PC-3 (cell line): ENCODE data around the gene PAX2. TPM values are rescaled to one million over a fixed set of nuclear protein-coding genes. Genes with fewer than 3 reads are reported as not detected.

Experiments
- ATAC-seq: fragments of 200-7000 bp; cut with Tn5 transposase; 2 replicates; pipeline ENCODE4 v1.9.1; 2020; ENCODE audit warnings: mild to moderate bottlenecking, moderate library complexity
- BruUV-seq: library from RNA; stranded (reverse); fragments of 400-500 nt; replicated peaks from 2 replicates; lab custom pipeline; 2021; lab: Mats Ljungman, UMichigan
- CTCF ChIA-PET: fragments of 300-600 bp; sonication (Branson Sonifier 250); formaldehyde crosslinking; loops from one replicate; lab custom pipeline; 2022; ENCODE audit warnings: antibody characterized with exemption; lab: Charles Lee
- POLR2A ChIA-PET: fragments of 300-600 bp; sonication (Branson Sonifier 250); formaldehyde crosslinking; loops from one replicate; lab custom pipeline; 2022; ENCODE audit warnings: antibody characterized with exemption; ENCODE audit not compliant: unreplicated experiment; lab: Charles Lee
- DNase-seq: peaks from one replicate; pipeline ENCODE4 v3.0.0-alpha.2; 2015
- H2AFZ ChIP-seq: fragments of 300-600 bp; sonication (generic); 2 replicates; pipeline ENCODE4 v1.6.0; 2016; ENCODE audit warnings: antibody characterized with exemption, low read length
- H3F3A ChIP-seq: fragments of 300-600 bp; sonication (generic); one replicate; pipeline ENCODE4 v1.6.0; 2017; ENCODE audit warnings: antibody characterized with exemption, low read length, control low read depth, mild to moderate bottlenecking; ENCODE audit not compliant: unreplicated experiment
- H3K27ac ChIP-seq: fragments of 300-600 bp; sonication (generic); 2 replicates; pipeline ENCODE4 v1.5.1; 2016; ENCODE audit warnings: mild to moderate bottlenecking, low read length
- H3K27me3 ChIP-seq: fragments of 300-600 bp; sonication (generic); 2 replicates; pipeline ENCODE4 v1.6.1; 2016; ENCODE audit warnings: low read length, mixed read lengths
- H3K36me3 ChIP-seq: fragments of 300-600 bp; sonication (generic); 2 replicates; pipeline ENCODE4 v1.6.1; 2016; ENCODE audit warnings: low read depth, mixed run types, low read length, mixed read lengths
- H3K4me1 ChIP-seq: fragments of 300-600 bp; sonication (generic); 2 replicates; pipeline ENCODE4 v1.5.1; 2016; ENCODE audit warnings: low read length; ENCODE audit not compliant: insufficient read depth
- H3K4me2 ChIP-seq: fragments of 300-600 bp; sonication (generic); 2 replicates; pipeline ENCODE4 v1.6.0; 2016; ENCODE audit warnings: low read length
- H3K4me3 ChIP-seq: fragments of 300-600 bp; sonication (generic); 2 replicates; pipeline ENCODE4 v1.5.1; 2016; ENCODE audit warnings: mild to moderate bottlenecking, low read length, mixed read lengths
- H3K79me2 ChIP-seq: fragments of 300-600 bp; sonication (generic); 2 replicates; pipeline ENCODE4 v1.6.1; 2017; ENCODE audit warnings: low read length, mixed read lengths
- H3K9ac ChIP-seq: fragments of 300-600 bp; sonication (generic); 2 replicates; pipeline ENCODE4 v1.6.0; 2016; ENCODE audit warnings: mild to moderate bottlenecking, low read length
- H3K9me2 ChIP-seq: fragments of 300-600 bp; sonication (generic); replicated peaks from 2 replicates; pipeline ENCODE4 v1.6.1; 2016; ENCODE audit warnings: mixed run types, low read length, mixed read lengths
- H3K9me3 ChIP-seq: fragments of 300-600 bp; sonication (generic); 2 replicates; pipeline ENCODE4 v1.6.1; 2016; ENCODE audit warnings: low read length, mixed read lengths
- H4K20me1 ChIP-seq: fragments of 300-600 bp; sonication (generic); 2 replicates; pipeline ENCODE4 v1.6.1; 2016; ENCODE audit warnings: low read length, mixed read lengths
- CTCF ChIP-seq: fragments of 300-600 bp; sonication (generic); conservative IDR thresholded peaks from 2 replicates; pipeline ENCODE4 v1.5.1; 2017; ENCODE audit warnings: antibody characterized with exemption, low read depth, mild to moderate bottlenecking, low read length
- EZH2 ChIP-seq: fragments of 300-600 bp; sonication (generic); IDR thresholded peaks from one replicate; pipeline ENCODE4 v1.6.1; 2017; ENCODE audit warnings: antibody characterized with exemption, mild to moderate bottlenecking, low read length; ENCODE audit not compliant: unreplicated experiment
- EZH2phosphoT487 ChIP-seq: fragments of 300-600 bp; sonication (generic); IDR thresholded peaks from 2 replicates; pipeline ENCODE4 v1.6.1; 2018; ENCODE audit warnings: mild to moderate bottlenecking, antibody characterized with exemption, low read length, borderline replicate concordance
- intact Hi-C: fragments of 100-400 bp; cut with micrococcal nuclease; formaldehyde crosslinking; loops from 2 replicates; pipeline ENCODE4 v1.9.0; 2023
- total RNA-seq: library from RNA; depleted of rRNA; stranded (reverse); fragments of >200 nt; gene quantifications from 2 replicates; pipeline ENCODE4 v1.2.3, GENCODE V29; 2014

Gene PAX2
- total RNA-seq, 1 experiment from 2014 or later = not detected

DNA sequence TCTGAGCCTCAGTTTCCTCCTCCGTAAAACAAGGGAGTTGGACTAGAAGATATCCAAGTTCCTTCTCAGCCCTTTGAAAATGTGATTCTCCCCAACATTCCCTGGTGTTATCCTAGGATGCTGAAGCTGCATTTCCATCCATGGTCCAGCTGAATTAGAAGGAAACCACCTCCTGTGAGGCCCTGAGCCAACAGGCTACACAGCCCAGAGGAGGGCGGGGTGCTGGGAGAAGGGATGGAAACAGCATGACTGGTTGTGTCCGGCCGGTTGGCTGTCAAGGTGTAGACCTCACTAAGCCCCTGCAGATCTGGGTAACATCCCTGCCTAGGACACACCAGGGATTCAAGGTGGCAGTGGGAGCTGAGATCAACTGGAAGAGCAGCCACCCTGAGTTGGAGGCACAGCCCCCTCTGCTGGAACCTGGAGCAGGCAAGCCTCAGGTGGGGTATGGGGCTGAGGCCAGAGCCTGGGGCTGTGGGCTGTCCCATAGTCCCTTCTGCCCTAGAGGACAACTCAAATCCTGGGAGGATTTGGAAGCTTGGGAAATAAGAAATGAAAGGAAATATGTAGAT is 72.0 kb downstream of the PAX2 start:
- no peak for DNase-seq
- peaks cover 83% of the 10 kb centered on the region for H3K27me3 ChIP-seq
- intact Hi-C loops = no loop called here
- CTCF ChIA-PET = no interaction called here
- POLR2A ChIA-PET = no interaction called here
- H2AFZ ChIP-seq = no peak overlapping the region
- no peaks in the 10 kb centered on the region for H3K79me2 ChIP-seq
- no peak overlapping the region for H3K9ac ChIP-seq
- no peaks in the 10 kb centered on the region for H3K9me3 ChIP-seq
- H3K36me3 ChIP-seq = no peaks in the 10 kb centered on the region
- H3K4me2 ChIP-seq = no peak overlapping the region
- H3K9me2 ChIP-seq = no peaks in the 10 kb centered on the region
- H3K27ac ChIP-seq = no peak overlapping the region
- H3K4me3 ChIP-seq = no peak overlapping the region
- no peaks in the 10 kb centered on the region for H4K20me1 ChIP-seq
- ATAC-seq = no peak
- TF ChIP-seq CTCF = no peak; the same call in 1 of the 2 replicates
- no peak for TF ChIP-seq EZH2phosphoT487
- no peak for TF ChIP-seq EZH2
- H3F3A ChIP-seq = no peaks in the 10 kb centered on the region
- H3K4me1 ChIP-seq = no peaks in the 10 kb centered on the region
- BruUV-seq = no TSS peak

DNA sequence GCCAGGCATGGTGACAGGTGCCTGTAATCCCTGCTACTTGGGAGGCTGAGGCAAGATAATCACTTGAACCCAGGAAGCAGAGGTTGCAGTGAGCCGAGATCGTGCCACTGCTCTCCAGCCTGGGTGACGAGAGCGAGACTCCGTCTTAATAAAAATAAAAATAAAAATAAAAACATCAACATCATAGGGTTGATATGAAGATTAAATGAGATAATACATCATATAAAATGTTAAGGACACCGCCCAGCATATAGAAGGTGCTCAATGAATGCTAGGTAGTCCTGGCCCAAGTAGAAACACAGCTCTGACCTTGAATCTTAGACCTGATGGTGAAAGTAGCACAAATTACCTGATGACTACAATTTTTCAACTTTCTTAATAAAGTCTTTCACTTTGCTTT is 74.0 kb downstream of the PAX2 start:
- Histone ChIP-seq H3K4me3 (no peak overlapping the region), H3K9me2 (no peaks in the 10 kb centered on the region), H3K4me1 (no peaks in the 10 kb centered on the region), H2AFZ (no peak overlapping the region), H3F3A (no peaks in the 10 kb centered on the region), H3K79me2 (no peaks in the 10 kb centered on the region), H3K36me3 (no peaks in the 10 kb centered on the region), H3K4me2 (no peak overlapping the region), H3K9me3 (no peaks in the 10 kb centered on the region), H4K20me1 (no peaks in the 10 kb centered on the region), H3K27me3 (peaks cover 69% of the 10 kb centered on the region), H3K27ac (no peak overlapping the region), H3K9ac (no peak overlapping the region)
- intact Hi-C loops = no loop called here
- ChIA-PET CTCF (interaction anchor here (0.5 kb wide), 1 partner anchor 40 kb away, joined by 3 read pairs; no protein-coding TSS in a partner anchor), POLR2A (no interaction called here)
- no peak for DNase-seq
- TF ChIP-seq CTCF (no peak), EZH2 (no peak), EZH2phosphoT487 (no peak)
- ATAC-seq = no peak
- no TSS peak for BruUV-seq

GRCh38 chr10:100823194-100823593 is 77.8 kb downstream of the PAX2 start:
- no peaks in the 10 kb centered on the region for H3F3A ChIP-seq
- no peaks in the 10 kb centered on the region for H3K9me2 ChIP-seq
- no peak overlapping the region for H2AFZ ChIP-seq
- DNase-seq (peak; percentile 32), ATAC-seq (no peak)
- CTCF ChIA-PET = no interaction called here
- H3K36me3 ChIP-seq = no peaks in the 10 kb centered on the region
- H3K79me2 ChIP-seq = no peaks in the 10 kb centered on the region
- no peaks in the 10 kb centered on the region for H3K9me3 ChIP-seq
- no peaks in the 10 kb centered on the region for H4K20me1 ChIP-seq
- H3K9ac ChIP-seq = no peak overlapping the region
- POLR2A ChIA-PET = no interaction called here
- H3K4me2 ChIP-seq = no peak overlapping the region
- no peak for TF ChIP-seq CTCF
- TF ChIP-seq EZH2 = no peak
- no peak for TF ChIP-seq EZH2phosphoT487
- peaks cover 3% of the 10 kb centered on the region for H3K4me1 ChIP-seq
- intact Hi-C loops = no loop called here
- H3K27ac ChIP-seq = no peak overlapping the region
- no TSS peak for BruUV-seq
- H3K4me3 ChIP-seq = no peak overlapping the region
- peaks cover 59% of the 10 kb centered on the region for H3K27me3 ChIP-seq
